GM20000 (cell line): ENCODE measurements around the gene WWOX.

ENCODE experiments used
- DNase-seq: peaks from one replicate; pipeline ENCODE4 v3.0.0; 2012; ENCODE audit warnings: low spot score
- CTCF ChIP-seq: IDR thresholded peaks from 2 replicates; pipeline ENCODE4 v1.5.1; 2012; ENCODE audit warnings: mild to moderate bottlenecking, control low read depth; ENCODE audit errors: extremely low read depth, missing control alignments

WWOX gene

GRCh38 chr16:78902321-78902720 lies 802.9 kb downstream of the WWOX start:
- TF ChIP-seq CTCF, result no peak
- no peak for DNase-seq

DNA sequence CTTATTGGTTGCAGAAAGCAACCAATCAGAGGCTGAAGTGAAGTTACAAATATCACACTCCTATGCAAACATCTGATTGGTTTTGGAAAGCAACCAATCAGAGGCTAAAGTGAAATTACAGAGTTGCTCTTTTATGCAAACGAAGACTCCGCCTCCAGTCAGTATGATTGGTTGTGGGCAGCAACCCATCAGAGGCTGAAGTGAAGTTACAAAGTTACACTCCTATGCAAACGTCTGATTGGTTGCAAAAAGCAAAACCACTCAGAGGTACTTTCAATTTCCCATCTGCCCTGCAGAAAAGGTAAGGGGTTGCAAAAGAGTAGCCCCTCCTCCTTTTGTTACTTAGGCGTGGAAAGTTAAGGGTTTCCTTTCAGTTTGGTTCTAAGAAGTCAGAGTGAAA lies 803.8 kb downstream of the WWOX start:
- DNase-seq, result no peak
- TF ChIP-seq CTCF, result no peak

- TF ChIP-seq CTCF, result no peak
- DNase-seq, result no peak
These were observed 804.4 kb downstream of the WWOX start for GRCh38 chr16:78903843-78904242.

DNA sequence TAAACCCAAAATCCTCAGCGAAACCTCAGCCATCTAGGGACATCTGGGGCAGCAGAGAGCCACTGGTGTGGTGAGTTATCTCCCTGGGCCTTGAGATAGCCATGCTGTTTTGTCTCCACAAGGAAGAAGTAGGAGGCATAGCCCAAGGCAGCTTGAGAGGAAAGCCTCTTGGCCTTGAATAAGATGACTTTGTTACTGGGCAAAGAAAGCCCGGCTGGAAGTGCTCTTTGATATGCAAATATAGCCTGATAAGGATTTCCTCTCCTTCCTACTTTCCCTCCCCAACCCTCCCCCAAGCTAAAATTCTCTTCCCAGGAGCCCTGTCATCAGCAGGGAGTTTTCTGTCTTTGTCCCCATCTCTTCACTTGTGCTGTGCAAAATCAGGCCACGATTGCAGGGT lies 806.7 kb downstream of the WWOX start:
- TF ChIP-seq CTCF, result no peak
- DNase-seq, result no peak

GRCh38 chr16:78909226-78909625 lies 809.8 kb downstream of the WWOX start:
- TF ChIP-seq CTCF, result no peak
- no peak for DNase-seq

- no peak for TF ChIP-seq CTCF
- no peak for DNase-seq
These were observed 816.4 kb downstream of the WWOX start for GRCh38 chr16:78915811-78916345.

DNA sequence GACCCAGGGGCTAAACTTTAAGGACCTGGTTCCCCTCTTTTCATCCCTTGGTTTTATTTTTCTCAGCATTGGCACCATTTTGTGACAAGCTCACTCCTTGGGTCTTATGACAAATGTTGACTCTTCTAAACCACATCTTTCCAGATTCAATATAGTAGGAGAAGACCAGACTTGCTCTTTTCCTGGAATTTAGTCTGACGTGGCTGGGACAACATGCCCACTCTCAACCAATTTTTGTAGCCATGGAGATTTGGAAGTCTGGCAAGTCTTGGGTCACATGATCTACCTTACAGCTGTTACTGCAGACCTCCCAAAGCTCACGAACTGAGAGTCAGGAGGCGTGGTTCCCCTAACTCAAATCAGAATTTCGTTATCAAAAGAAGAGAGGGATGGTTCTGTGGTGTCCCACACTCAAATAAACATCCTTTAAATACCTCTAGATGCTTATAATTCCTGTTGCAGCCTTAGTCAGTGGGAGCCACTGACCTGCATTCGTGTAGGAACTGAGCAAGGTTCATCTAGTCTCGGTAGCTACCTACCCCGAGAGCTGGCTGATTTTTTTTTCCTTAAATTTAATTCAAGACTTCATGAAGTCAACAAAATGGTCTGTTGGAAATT lies 817.6 kb downstream of the WWOX start:
- DNase-seq, result no peak
- no peak for TF ChIP-seq CTCF
